ENCODE data around the gene PDE6G.

PDE6G gene

GRCh38 chr17:81607431-81607830, 48.9 kb downstream of the PDE6G start:
- peak; percentile 55 for DNase-seq (ENCODE audit: low read depth)
- H3K4me3 ChIP-seq (ENCODE audit: control insufficient read depth, low read depth, low read length), result no peak overlapping the region
- TF ChIP-seq, protein P1, sequence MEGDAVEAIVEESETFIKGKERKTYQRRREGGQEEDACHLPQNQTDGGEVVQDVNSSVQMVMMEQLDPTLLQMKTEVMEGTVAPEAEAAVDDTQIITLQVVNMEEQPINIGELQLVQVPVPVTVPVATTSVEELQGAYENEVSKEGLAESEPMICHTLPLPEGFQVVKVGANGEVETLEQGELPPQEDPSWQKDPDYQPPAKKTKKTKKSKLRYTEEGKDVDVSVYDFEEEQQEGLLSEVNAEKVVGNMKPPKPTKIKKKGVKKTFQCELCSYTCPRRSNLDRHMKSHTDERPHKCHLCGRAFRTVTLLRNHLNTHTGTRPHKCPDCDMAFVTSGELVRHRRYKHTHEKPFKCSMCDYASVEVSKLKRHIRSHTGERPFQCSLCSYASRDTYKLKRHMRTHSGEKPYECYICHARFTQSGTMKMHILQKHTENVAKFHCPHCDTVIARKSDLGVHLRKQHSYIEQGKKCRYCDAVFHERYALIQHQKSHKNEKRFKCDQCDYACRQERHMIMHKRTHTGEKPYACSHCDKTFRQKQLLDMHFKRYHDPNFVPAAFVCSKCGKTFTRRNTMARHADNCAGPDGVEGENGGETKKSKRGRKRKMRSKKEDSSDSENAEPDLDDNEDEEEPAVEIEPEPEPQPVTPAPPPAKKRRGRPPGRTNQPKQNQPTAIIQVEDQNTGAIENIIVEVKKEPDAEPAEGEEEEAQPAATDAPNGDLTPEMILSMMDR (conservative IDR thresholded peaks at IDR 0.05; ENCODE audit: control insufficient read depth, insufficient read depth, low read depth, low read length), result no peak

DNA sequence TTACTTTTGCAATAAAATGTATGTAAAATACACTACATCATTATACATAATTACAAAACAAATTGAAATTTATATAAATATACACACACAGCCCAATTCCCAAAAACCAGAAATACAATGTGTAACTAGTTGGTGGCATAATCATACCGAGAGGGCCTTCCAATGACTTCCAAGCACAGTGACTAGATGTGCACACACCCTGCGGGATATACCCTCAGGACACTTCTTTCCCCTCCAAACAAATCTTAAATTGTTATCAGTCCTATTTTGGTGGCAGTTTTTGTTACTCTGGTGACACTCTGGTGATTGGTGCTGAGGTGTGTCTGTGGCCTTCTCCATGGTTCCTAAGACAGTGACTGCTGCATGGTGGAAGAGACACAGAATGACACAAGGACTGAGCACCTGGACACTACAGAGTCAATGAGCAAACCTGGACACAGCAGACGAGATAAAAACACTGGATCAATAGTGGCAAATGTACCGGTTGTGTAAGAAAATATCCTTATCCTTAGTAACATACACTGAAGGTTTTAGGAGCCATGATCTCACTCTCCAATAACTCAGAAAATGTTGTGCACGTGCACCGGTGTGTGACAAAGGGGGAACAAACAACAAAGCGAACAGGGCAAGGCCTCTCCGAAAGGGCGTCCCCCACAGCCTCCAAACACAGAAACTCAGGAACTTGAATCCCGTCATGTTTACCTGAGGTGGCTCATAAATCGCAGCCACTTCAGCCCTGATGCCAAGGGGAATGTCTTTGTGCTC, 52.3 kb downstream of the PDE6G start:
- no peak for DNase-seq (ENCODE audit: low read depth)
- TF ChIP-seq, protein P1 (conservative IDR thresholded peaks at IDR 0.05; ENCODE audit: control insufficient read depth, insufficient read depth, low read depth, low read length), result no peak

GRCh38 chr17:81601525-81602120, 54.7 kb downstream of the PDE6G start:
- H3K4me3 ChIP-seq (ENCODE audit: control insufficient read depth, low read depth, low read length), result no peak overlapping the region
- TF ChIP-seq, protein P1 (conservative IDR thresholded peaks at IDR 0.05; ENCODE audit: control insufficient read depth, insufficient read depth, low read depth, low read length), result peak; percentile 83
- peak; percentile 77 for DNase-seq (ENCODE audit: low read depth)

More for the DNA sequence above, 52.3 kb downstream of the PDE6G start:
- H3K4me3 ChIP-seq (ENCODE audit: control insufficient read depth, low read depth, low read length), result no peak overlapping the region
